ENCODE results near the gene NFS1.

NFS1 gene

GRCh38 chr20:35621560-35621946 is 77.6 kb downstream of the NFS1 start:
- H3K9ac ChIP-seq = no peak overlapping the region
- no peaks in the 10 kb centered on the region for H3K79me2 ChIP-seq (ENCODE audit: insufficient read depth, low read depth)
- peaks cover 23% of the 10 kb centered on the region for H3K4me1 ChIP-seq (ENCODE audit: low read depth, poor library complexity, severe bottlenecking)
- no peak overlapping the region for H2AFZ ChIP-seq (ENCODE audit: low read depth)
- H3K27ac ChIP-seq = no peak overlapping the region
- no peaks in the 10 kb centered on the region for H3K27me3 ChIP-seq (ENCODE audit: insufficient read depth, low read depth)
- TF ChIP-seq CTCF (conservative IDR thresholded peaks at IDR 0.05; ENCODE audit: low read depth, low read length) = peak; percentile 2; the same call in 1 of the 2 replicates
- no peak overlapping the region for H3K4me2 ChIP-seq
- H3K36me3 ChIP-seq (ENCODE audit: insufficient read depth) = no peaks in the 10 kb centered on the region; the same call in 1 of the 2 replicates
- H3K4me3 ChIP-seq (IDR thresholded peaks at IDR 0.05; ENCODE audit: insufficient read depth, low read depth, low read length) = no peak overlapping the region
- H4K20me1 ChIP-seq (ENCODE audit: insufficient read depth) = no peaks in the 10 kb centered on the region

GRCh38 chr20:35620818-35621559 is 78.2 kb downstream of the NFS1 start:
- Histone ChIP-seq H4K20me1 (ENCODE audit: insufficient read depth) (no peaks in the 10 kb centered on the region), H3K79me2 (ENCODE audit: insufficient read depth, low read depth) (no peaks in the 10 kb centered on the region), H3K27ac (no peak overlapping the region), H3K27me3 (ENCODE audit: insufficient read depth, low read depth) (no peaks in the 10 kb centered on the region), H3K9ac (no peak overlapping the region), H3K4me3 (IDR thresholded peaks at IDR 0.05; ENCODE audit: insufficient read depth, low read depth, low read length) (no peak overlapping the region), H2AFZ (ENCODE audit: low read depth) (no peak overlapping the region), H3K4me1 (ENCODE audit: low read depth, poor library complexity, severe bottlenecking) (peaks cover 24% of the 10 kb centered on the region), H3K36me3 (ENCODE audit: insufficient read depth) (no peaks in the 10 kb centered on the region), H3K4me2 (no peak overlapping the region)
- TF ChIP-seq CTCF (conservative IDR thresholded peaks at IDR 0.05; ENCODE audit: low read depth, low read length) = 0 out of 2 replicates have a peak, but pooled peaks have one; percentile 16

- H3K4me1 ChIP-seq (ENCODE audit: low read depth, poor library complexity, severe bottlenecking) = peaks cover 38% of the 10 kb centered on the region
- no peaks in the 10 kb centered on the region for H4K20me1 ChIP-seq (ENCODE audit: insufficient read depth)
- no peaks in the 10 kb centered on the region for H3K36me3 ChIP-seq (ENCODE audit: insufficient read depth)
- H3K27ac ChIP-seq = peak overlapping the region; percentile 7; the same call in 1 of the 2 replicates
- peak; percentile 88 for TF ChIP-seq CTCF (conservative IDR thresholded peaks at IDR 0.05; ENCODE audit: low read depth, low read length)
- H3K79me2 ChIP-seq (ENCODE audit: insufficient read depth, low read depth) = no peaks in the 10 kb centered on the region
- peak overlapping the region; percentile 30 for H3K4me2 ChIP-seq
- H3K27me3 ChIP-seq (ENCODE audit: insufficient read depth, low read depth) = no peaks in the 10 kb centered on the region
- no peak overlapping the region for H3K4me3 ChIP-seq (IDR thresholded peaks at IDR 0.05; ENCODE audit: insufficient read depth, low read depth, low read length)
- peak overlapping the region; percentile 49; the same call in 1 of the 2 replicates for H3K9ac ChIP-seq
- H2AFZ ChIP-seq (ENCODE audit: low read depth) = peak overlapping the region; percentile 69
Observed at GRCh38 chr20:35619196-35620095, 79.7 kb downstream of the NFS1 start.

GRCh38 chr20:35618263-35619131 is 80.7 kb downstream of the NFS1 start:
- H3K9ac ChIP-seq = peak overlapping the region; percentile 2; the same call in 1 of the 2 replicates

More at GRCh38 chr20:35618263-35619131, 80.7 kb downstream of the NFS1 start:
- Histone ChIP-seq H3K4me1 (ENCODE audit: low read depth, poor library complexity, severe bottlenecking) (peaks cover 47% of the 10 kb centered on the region), H3K27me3 (ENCODE audit: insufficient read depth, low read depth) (no peaks in the 10 kb centered on the region), H2AFZ (ENCODE audit: low read depth) (peak overlapping the region; percentile 20; the same call in 1 of the 2 replicates), H3K79me2 (ENCODE audit: insufficient read depth, low read depth) (no peaks in the 10 kb centered on the region), H3K27ac (no peak overlapping the region), H3K4me2 (peak overlapping the region; percentile 78), H3K4me3 (IDR thresholded peaks at IDR 0.05; ENCODE audit: insufficient read depth, low read depth, low read length) (no peak overlapping the region), H4K20me1 (ENCODE audit: insufficient read depth) (no peaks in the 10 kb centered on the region), H3K36me3 (ENCODE audit: insufficient read depth) (no peaks in the 10 kb centered on the region)
- no peak for TF ChIP-seq CTCF (conservative IDR thresholded peaks at IDR 0.05; ENCODE audit: low read depth, low read length)

Measured in KMS-11 (cell line).